Colonic mucosa (tissue), 4 donors: Measurements from ENCODE around the gene NCOA7. TPM values are rescaled to one million over a fixed set of nuclear protein-coding genes. Genes with fewer than 3 reads are reported as not detected.
"Not testable (repeated sequence)": the region's sequence is repeated elsewhere in the genome, so short reads cannot be mapped to it uniquely, and the experiment has no call there.

ENCODE experiments used
- DNase-seq: peaks from one replicate; pipeline ENCODE4 v3.0.0-alpha.2; 2020
- H3K27ac ChIP-seq: fragments of 200-600 bp; one replicate; pipeline ENCODE4 v1.8.0; 2021
- H3K27me3 ChIP-seq: fragments of 200-600 bp; one replicate; pipeline ENCODE4 v1.8.0; 2021
- H3K36me3 ChIP-seq: fragments of 200-600 bp; one replicate; pipeline ENCODE4 v1.8.0; 2021
- H3K4me1 ChIP-seq: fragments of 200-600 bp; one replicate; pipeline ENCODE4 v1.8.0; 2021; ENCODE audit warnings: mild to moderate bottlenecking
- H3K4me3 ChIP-seq: fragments of 200-600 bp; one replicate; pipeline ENCODE4 v1.8.0; 2021
- H3K9ac ChIP-seq, 2 donors: one replicate each; pipeline ENCODE4 v1.7.0; 2013; ENCODE audit warnings: control low read depth in 2 of 2, low read depth in 2 of 2, low read length in 2 of 2
- H3K9me3 ChIP-seq: fragments of 200-600 bp; one replicate; pipeline ENCODE4 v1.8.0; 2021
- CTCF ChIP-seq: fragments of 200-600 bp; IDR thresholded peaks from one replicate; pipeline ENCODE4 v1.8.0; 2022; ENCODE audit warnings: antibody characterized with exemption, mild to moderate bottlenecking
- intact Hi-C: fragments of 100-400 bp; cut with DNase I; formaldehyde crosslinking; loops from one replicate; pipeline ENCODE4 v1.14.1; 2022
- total RNA-seq, 2 donors: library from RNA; stranded (reverse); fragmentation: NEBNext Ultra II Directional in 1 of 2; extraction: Animal tissue kit (Norgen Biotek cat#: 25700) in 1 of 2; gene quantifications; one replicate each; pipeline ENCODE4 v1.2.1, GENCODE V29; 2021
- donor health status: healthy.
- donor health status: DM: no; HTN: no; CAD: no.
- donor health status: DM: no; HTN: no; CAD: no.

The NCOA7 gene
- total RNA-seq, 2 donors from 2014 or later, result 24.9 to 59.3 TPM

DNA sequence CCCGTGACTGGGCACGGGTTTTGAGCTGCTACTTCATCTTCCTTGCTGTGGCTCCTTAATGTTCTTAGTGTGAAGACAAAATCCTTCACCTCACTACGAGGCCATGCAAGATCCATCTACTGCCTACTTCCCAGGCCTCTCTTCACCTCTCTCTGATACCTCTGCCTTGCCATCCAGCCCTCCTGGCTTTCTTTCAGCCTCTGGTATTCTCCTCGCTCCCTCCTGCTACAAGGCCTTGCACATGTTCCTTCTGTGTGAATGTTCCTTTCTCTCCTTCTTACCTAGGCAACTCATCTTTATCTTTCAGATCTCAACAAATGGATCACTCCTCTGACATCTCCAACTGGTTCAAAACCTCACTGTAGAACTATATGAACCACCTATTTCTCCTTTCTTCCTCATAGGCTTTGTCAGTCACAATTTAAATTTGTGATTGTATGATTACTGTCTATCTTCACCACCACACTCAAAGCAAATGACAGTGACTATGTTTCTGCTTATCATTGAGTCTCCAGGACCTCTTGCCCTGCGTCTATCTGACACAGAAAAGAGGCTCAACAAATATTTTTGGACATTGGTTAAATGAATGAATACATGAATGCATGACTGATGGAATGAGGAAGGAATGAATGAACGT, 21.5 kb upstream of the NCOA7 start:
- no peak for DNase-seq
- no peak overlapping the region for H3K4me3 ChIP-seq
- H3K9ac ChIP-seq, result no peak overlapping the region
- TF ChIP-seq CTCF, result no peak
- intact Hi-C loops, result no loop called here
- no peaks in the 10 kb centered on the region for H3K4me1 ChIP-seq
- no peak overlapping the region for H3K27ac ChIP-seq
- no peaks in the 10 kb centered on the region for H3K27me3 ChIP-seq
- no peaks in the 10 kb centered on the region for H3K9me3 ChIP-seq
- H3K36me3 ChIP-seq, result no peaks in the 10 kb centered on the region

- H3K9ac ChIP-seq, result no peak overlapping the region
- H3K4me3 ChIP-seq, result no peak overlapping the region
- no peaks in the 10 kb centered on the region for H3K36me3 ChIP-seq
- H3K9me3 ChIP-seq, result no peaks in the 10 kb centered on the region
- no peak overlapping the region for H3K27ac ChIP-seq
- H3K4me1 ChIP-seq, result no peaks in the 10 kb centered on the region
- no peaks in the 10 kb centered on the region for H3K27me3 ChIP-seq
- DNase-seq, result no peak
- intact Hi-C loops, result no loop called here
- no peak for TF ChIP-seq CTCF
Observed at GRCh38 chr6:125773387-125774341, 17.1 kb upstream of the NCOA7 start.

- H3K27ac ChIP-seq, H3K27me3 ChIP-seq, intact Hi-C loops, DNase-seq, H3K4me1 ChIP-seq, H3K4me3 ChIP-seq, H3K9ac ChIP-seq, H3K9me3 ChIP-seq, H3K36me3 ChIP-seq: not testable (repeated sequence)
Observed at GRCh38 chr6:125776107-125776826, 14.5 kb upstream of the NCOA7 start.

DNA sequence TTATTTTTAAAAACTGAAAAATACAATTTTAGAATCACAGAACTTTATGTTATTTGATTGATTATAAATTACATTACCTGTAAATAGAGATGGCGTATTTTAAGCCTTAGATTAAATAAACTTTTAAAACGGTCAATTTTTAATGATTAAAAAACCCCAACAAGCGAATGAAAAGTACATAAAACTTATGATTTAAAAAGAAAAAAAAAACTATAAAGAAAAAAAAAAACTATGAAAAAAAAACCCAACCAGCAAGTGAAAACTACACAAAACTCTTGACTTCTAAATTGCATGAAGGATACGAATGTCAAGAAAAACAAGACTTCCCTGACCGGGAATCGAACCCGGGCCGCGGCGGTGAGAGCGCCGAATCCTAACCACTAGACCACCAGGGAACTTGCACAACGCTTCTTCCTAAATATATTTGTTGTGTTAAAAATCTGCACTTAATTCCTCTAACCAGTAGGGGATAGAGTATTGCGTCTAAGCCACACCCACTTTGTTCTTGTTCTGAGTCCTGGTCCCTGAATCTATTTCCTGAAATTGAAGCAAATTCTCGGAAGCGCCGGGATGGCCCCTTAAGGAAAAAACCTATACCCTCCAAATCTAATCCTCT, 10.7 kb upstream of the NCOA7 start:
- Histone ChIP-seq H3K36me3 (no peaks in the 10 kb centered on the region), H3K9me3 (no peaks in the 10 kb centered on the region), H3K27me3 (no peaks in the 10 kb centered on the region), H3K4me3 (peak overlapping the region; percentile 48), H3K4me1 (no peaks in the 10 kb centered on the region), H3K9ac (peak overlapping the region; percentile 54 to 89), H3K27ac (peak overlapping the region; percentile 90)
- DNase-seq, result peak; percentile 87
- intact Hi-C loops, result loop anchor here (2.0 kb wide), 1 partner anchor 177 kb away; the partner anchor contains the start of gene HINT3
- no peak for TF ChIP-seq CTCF

- Histone ChIP-seq H3K27me3 (no peaks in the 10 kb centered on the region), H3K27ac (peak overlapping the region; percentile 90), H3K9ac (peak overlapping the region; percentile 54 to 89), H3K4me3 (peak overlapping the region; percentile 48), H3K4me1 (no peaks in the 10 kb centered on the region), H3K36me3 (no peaks in the 10 kb centered on the region), H3K9me3 (no peaks in the 10 kb centered on the region)
- intact Hi-C loops, result loop anchor here (2.0 kb wide), 1 partner anchor 176 kb away; the partner anchor contains the start of gene HINT3
- DNase-seq, result peak; percentile 67
- TF ChIP-seq CTCF, result no peak
Observed at GRCh38 chr6:125780540-125781313, 10.0 kb upstream of the NCOA7 start.
